HepG2 (cell line): ENCODE data around the gene SRSF7. TPM values are rescaled to one million over a fixed set of nuclear protein-coding genes. Genes with fewer than 3 reads are reported as not detected.
A peak's percentile ranks its signal among the peaks of the same experiment; 100 is the strongest.

Experiments
- AHDC1 ChIP-seq: sonication (generic); formaldehyde crosslinking; IDR thresholded peaks from 2 replicates; pipeline ENCODE4 v1.5.1; 2020; ENCODE audit warnings: mild to moderate bottlenecking, missing genetic modification reagents, borderline replicate concordance
- ARID4A ChIP-seq: sonication (generic); formaldehyde crosslinking; IDR thresholded peaks from 2 replicates; pipeline ENCODE4 v1.5.0; 2020; ENCODE audit warnings: mild to moderate bottlenecking, missing genetic modification reagents, borderline replicate concordance
- BCL6 ChIP-seq: IDR thresholded peaks from 2 replicates; pipeline ENCODE4 v1.6.1; 2016; ENCODE audit warnings: missing genetic modification reagents, missing compliant biosample characterization
- ERF ChIP-seq: IDR thresholded peaks from 2 replicates; pipeline ENCODE4 v1.6.1; 2018; ENCODE audit warnings: missing biosample characterization, missing genetic modification reagents
- HNF4A ChIP-seq: sonication (generic); formaldehyde crosslinking; IDR thresholded peaks from 2 replicates; pipeline ENCODE4 v1.4.0; 2020; ENCODE audit warnings: missing genetic modification reagents
- IRX3 ChIP-seq: sonication (generic); formaldehyde crosslinking; IDR thresholded peaks from 2 replicates; pipeline ENCODE4 v1.8.1; 2023; ENCODE audit warnings: mild to moderate bottlenecking, low read depth, missing genetic modification reagents, borderline replicate concordance
- KLF9 ChIP-seq: IDR thresholded peaks from 2 replicates; pipeline ENCODE4 v1.6.1; 2016; ENCODE audit warnings: low read depth
- SAP130 ChIP-seq: IDR thresholded peaks from 2 replicates; pipeline ENCODE4 v1.6.1; 2016; ENCODE audit warnings: low read depth
- SMC3 ChIP-seq: IDR thresholded peaks from 2 replicates; pipeline ENCODE4 v1.6.1; 2011; ENCODE audit warnings: low read length, improper control_type of control experiment
- SP4 ChIP-seq: sonication (generic); formaldehyde crosslinking; IDR thresholded peaks from 2 replicates; pipeline ENCODE4 v1.8.1; 2023; ENCODE audit warnings: mild to moderate bottlenecking, missing genetic modification reagents
- SSRP1 ChIP-seq: IDR thresholded peaks from 2 replicates; pipeline ENCODE4 v1.6.1; 2016; ENCODE audit warnings: control low read depth
- ZFP91 ChIP-seq: sonication (generic); formaldehyde crosslinking; IDR thresholded peaks from 2 replicates; pipeline ENCODE4 v1.9.0; 2022; ENCODE audit warnings: missing genetic modification reagents, mild to moderate bottlenecking, borderline replicate concordance
- ZNF264 ChIP-seq: sonication (generic); formaldehyde crosslinking; IDR thresholded peaks from 2 replicates; pipeline ENCODE4 v1.4.0; 2020; ENCODE audit warnings: missing genetic modification reagents
- ZNF510 ChIP-seq: sonication (generic); formaldehyde crosslinking; IDR thresholded peaks from 2 replicates; pipeline ENCODE4 v1.4.0; 2020; ENCODE audit warnings: low read depth, mild to moderate bottlenecking, missing genetic modification reagents
- ZNF83 ChIP-seq: sonication (generic); formaldehyde crosslinking; IDR thresholded peaks from 2 replicates; pipeline ENCODE4 v1.4.0; 2020; ENCODE audit warnings: missing genetic modification reagents, mild to moderate bottlenecking, borderline replicate concordance
- polyA plus RNA-seq, 8 experiments: library from polyadenylated mRNA; depleted of rRNA in 3 of 8; stranded (reverse) in 7 of 8; unstranded in 1 of 8; fragments of >200 nt; fragmentation: Illumina TruSeq in 4 of 8; extraction: Trizol in 4 of 8; gene quantifications; 2 replicates each; pipeline versions ENCODE4 v1.2.1 to v1.2.3, GENCODE V29; 2011 to 2016; ENCODE audit warnings: low read depth in 4 of 8, missing spikeins in 1 of 8, mixed read lengths in 1 of 8; ENCODE audit not compliant: insufficient read depth in 1 of 8
- total RNA-seq, 5 experiments: library from RNA; depleted of rRNA; stranded (reverse); fragments of >200 nt; fragmentation: Illumina TruSeq; extraction: Trizol; gene quantifications; 2 replicates each; pipeline ENCODE4 v1.2.3, GENCODE V29; 2016; ENCODE audit warnings: low read depth in 1 of 5

SRSF7 gene
- total and polyA plus RNA-seq, 2 of the 13 experiments (the other 11 are each of a cell fraction or from before 2014, with no cell fraction given), result 172 to 275 TPM

GRCh38 chr2:38740851-38741731 is 10.1 kb downstream of the SRSF7 start (continued):
- peak; percentile 27; the same call in 1 of the 2 replicates for TF ChIP-seq SAP130 (CRISPR knock-in tag)
- TF ChIP-seq ZFP91 (CRISPR knock-in tag), result no peak
- no peak for TF ChIP-seq SSRP1 (CRISPR knock-in tag)
- TF ChIP-seq KLF9 (CRISPR knock-in tag), result no peak
- TF ChIP-seq BCL6 (CRISPR knock-in tag), result no peak
- TF ChIP-seq AHDC1, result no peak
- TF ChIP-seq SP4, result no peak
- TF ChIP-seq SMC3, result peak; percentile 66
- TF ChIP-seq ZNF264, result no peak; the same call in 1 of the 2 replicates
- no peak for TF ChIP-seq ARID4A (CRISPR knock-in tag)
- no peak for TF ChIP-seq HNF4A
- TF ChIP-seq IRX3 (CRISPR knock-in tag), result no peak
- no peak for TF ChIP-seq ERF
- no peak for TF ChIP-seq ZNF510 (CRISPR knock-in tag)
- no peak for TF ChIP-seq ZNF83 (CRISPR knock-in tag)
